GM20000 (cell line): Measurements from ENCODE around the gene ID3.
A peak's percentile ranks its signal among the peaks of the same experiment; 100 is the strongest.
"Not testable (repeated sequence)": the region's sequence is repeated elsewhere in the genome, so short reads cannot be mapped to it uniquely, and the experiment has no call there.

Source experiments
- DNase-seq: peaks from one replicate; pipeline ENCODE4 v3.0.0; 2012; ENCODE audit warnings: low spot score
- CTCF ChIP-seq: IDR thresholded peaks from 2 replicates; pipeline ENCODE4 v1.5.1; 2012; ENCODE audit warnings: mild to moderate bottlenecking, control low read depth; ENCODE audit errors: extremely low read depth, missing control alignments

ID3 gene

GRCh38 chr1:23585321-23586022, 26.2 kb upstream of the ID3 start:
- no peak for DNase-seq
- TF ChIP-seq CTCF = no peak

- not testable (repeated sequence) for DNase-seq
These were observed 24.4 kb upstream of the ID3 start for GRCh38 chr1:23583727-23584126.

GRCh38 chr1:23582820-23583219, 23.5 kb upstream of the ID3 start:
- no peak for TF ChIP-seq CTCF
- no peak for DNase-seq

GRCh38 chr1:23581219-23581618, 21.9 kb upstream of the ID3 start:
- no peak for DNase-seq
- no peak for TF ChIP-seq CTCF

- no peak for DNase-seq
- TF ChIP-seq CTCF = no peak
These were observed 19.7 kb upstream of the ID3 start for GRCh38 chr1:23578997-23579363.

GRCh38 chr1:23578311-23578996, 19.2 kb upstream of the ID3 start:
- no peak for DNase-seq
- no peak for TF ChIP-seq CTCF

- peak; percentile 72 for DNase-seq
- no peak for TF ChIP-seq CTCF
These were observed 18.0 kb upstream of the ID3 start for GRCh38 chr1:23577056-23578004.
